H9 (cell line): Measurements from ENCODE around the gene ASPHD1. TPM values are rescaled to one million over a fixed set of nuclear protein-coding genes. Genes with fewer than 3 reads are reported as not detected.

ENCODE experiments used
- DNase-seq: peaks from one replicate; pipeline ENCODE4 v3.0.0-alpha.2; 2017
- H2AFZ ChIP-seq: one replicate; pipeline ENCODE4 v1.6.1; 2013; ENCODE audit warnings: mild to moderate bottlenecking, low read length, control low read depth, moderate library complexity
- H2AK5ac ChIP-seq: 2 replicates; pipeline ENCODE4 v1.6.1; 2013; ENCODE audit warnings: low read length, control low read depth, mixed read lengths; ENCODE audit not compliant: insufficient read length
- H2BK120ac ChIP-seq: one replicate; pipeline ENCODE4 v1.6.1; 2013; ENCODE audit warnings: low read depth, mild to moderate bottlenecking, low read length, control low read depth, inconsistent platforms; ENCODE audit not compliant: poor library complexity, severe bottlenecking
- H2BK12ac ChIP-seq: 2 replicates; pipeline ENCODE4 v1.6.1; 2013; ENCODE audit warnings: low read length, control low read depth, mixed read lengths, low read depth; ENCODE audit not compliant: insufficient read length
- H2BK15ac ChIP-seq: 2 replicates; pipeline ENCODE4 v1.6.1; 2013; ENCODE audit warnings: low read depth, low read length, control low read depth
- H2BK20ac ChIP-seq: one replicate; pipeline ENCODE4 v1.6.1; 2013; ENCODE audit warnings: low read depth, mild to moderate bottlenecking, low read length, control low read depth, inconsistent platforms; ENCODE audit not compliant: poor library complexity, severe bottlenecking
- H2BK5ac ChIP-seq: 2 replicates; pipeline ENCODE4 v1.6.1; 2013; ENCODE audit warnings: low read length, control low read depth, mixed read lengths; ENCODE audit not compliant: insufficient read length
- H3K14ac ChIP-seq: 2 replicates; pipeline ENCODE4 v1.6.1; 2013; ENCODE audit warnings: low read length, control low read depth; ENCODE audit not compliant: insufficient read depth
- H3K18ac ChIP-seq: 2 replicates; pipeline ENCODE4 v1.6.1; 2013; ENCODE audit warnings: low read depth, mild to moderate bottlenecking, mixed read lengths, low read length, control low read depth; ENCODE audit not compliant: insufficient read length
- H3K23ac ChIP-seq: 2 replicates; pipeline ENCODE4 v1.6.1; 2013; ENCODE audit warnings: low read length, control low read depth, mixed read lengths, low read depth; ENCODE audit not compliant: insufficient read length
- H3K23me2 ChIP-seq: 2 replicates; pipeline ENCODE4 v1.6.1; 2013; ENCODE audit warnings: low read depth, mild to moderate bottlenecking, mixed read lengths, low read length, control low read depth; ENCODE audit not compliant: insufficient read length, poor library complexity, severe bottlenecking
- H3K27ac ChIP-seq: 2 replicates; pipeline ENCODE4 v1.5.1; 2013; ENCODE audit warnings: low read length, control low read depth, mixed read lengths, low read depth; ENCODE audit not compliant: insufficient read length
- H3K27me3 ChIP-seq: 2 replicates; pipeline ENCODE4 v1.6.1; 2013; ENCODE audit warnings: low read length, control low read depth, inconsistent platforms; ENCODE audit not compliant: insufficient read depth
- H3K4ac ChIP-seq: 2 replicates; pipeline ENCODE4 v1.6.1; 2013; ENCODE audit warnings: low read depth, mild to moderate bottlenecking, control low read depth, inconsistent platforms, low read length, moderate library complexity
- H3K4me1 ChIP-seq: 2 replicates; pipeline ENCODE4 v1.6.1; 2013; ENCODE audit warnings: low read length, control low read depth, inconsistent platforms; ENCODE audit not compliant: insufficient read depth
- H3K4me2 ChIP-seq: 2 replicates; pipeline ENCODE4 v1.6.1; 2013; ENCODE audit warnings: low read length, control low read depth, mixed read lengths; ENCODE audit not compliant: insufficient read length, insufficient read depth
- H3K56ac ChIP-seq: 2 replicates; pipeline ENCODE4 v1.6.1; 2013; ENCODE audit warnings: low read depth, mild to moderate bottlenecking, mixed read lengths, low read length, control low read depth; ENCODE audit not compliant: insufficient read length
- H3K79me1 ChIP-seq: 2 replicates; pipeline ENCODE4 v1.6.1; 2013; ENCODE audit warnings: low read depth, mild to moderate bottlenecking, moderate library complexity, low read length, control low read depth, inconsistent platforms; ENCODE audit not compliant: insufficient read depth, poor library complexity, severe bottlenecking
- H3K79me2 ChIP-seq: 2 replicates; pipeline ENCODE4 v1.6.1; 2013; ENCODE audit warnings: low read length, control low read depth, inconsistent platforms; ENCODE audit not compliant: insufficient read depth
- H3K9ac ChIP-seq: 2 replicates; pipeline ENCODE4 v1.6.1; 2013; ENCODE audit warnings: low read length, control low read depth, mixed read lengths; ENCODE audit not compliant: insufficient read length; ENCODE audit errors: extremely low read depth
- H3K9me3 ChIP-seq: one replicate; pipeline ENCODE4 v1.6.1; 2013; ENCODE audit warnings: low read depth, low read length, inconsistent platforms; ENCODE audit not compliant: control insufficient read depth
- H3T11ph ChIP-seq: one replicate; pipeline ENCODE4 v1.6.1; 2013; ENCODE audit warnings: mild to moderate bottlenecking, low read length, control low read depth, inconsistent platforms
- H4K20me1 ChIP-seq: one replicate; pipeline ENCODE4 v1.6.1; 2013; ENCODE audit not compliant: control insufficient read depth, insufficient read length, insufficient read depth
- H4K5ac ChIP-seq: 2 replicates; pipeline ENCODE4 v1.6.1; 2013; ENCODE audit warnings: low read depth, mild to moderate bottlenecking, mixed read lengths, low read length, control low read depth; ENCODE audit not compliant: insufficient read length
- H4K8ac ChIP-seq: replicated peaks from 2 replicates; pipeline ENCODE4 v1.6.1; 2013; ENCODE audit warnings: low read length, control low read depth, mixed read lengths, low read depth; ENCODE audit not compliant: insufficient read length
- H4K91ac ChIP-seq: 2 replicates; pipeline ENCODE4 v1.6.1; 2013; ENCODE audit warnings: low read depth, mild to moderate bottlenecking, moderate library complexity, mixed read lengths, low read length, control low read depth; ENCODE audit not compliant: insufficient read length
- H3K27ac Mint-ChIP-seq, 3 experiments: 2 replicates in 2 of 3; 3 replicates in 1 of 3; pipeline ENCODE4 v1.8.0; 2020 to 2021; ENCODE audit warnings: mixed read lengths in 3 of 3, mild to moderate bottlenecking in 1 of 3, moderate library complexity in 1 of 3
- H3K27me3 Mint-ChIP-seq: 2 replicates; pipeline ENCODE4 v1.8.0; 2021; ENCODE audit warnings: low read depth, mild to moderate bottlenecking, moderate library complexity, mixed read lengths
- H3K36me3 Mint-ChIP-seq, 3 experiments: 2 replicates in 2 of 3; 3 replicates in 1 of 3; pipeline ENCODE4 v1.8.0; 2020 to 2021; ENCODE audit warnings: low read depth in 3 of 3, mixed read lengths in 3 of 3; ENCODE audit not compliant: insufficient read depth in 1 of 3
- H3K4me1 Mint-ChIP-seq, 2 experiments: 2 replicates each; pipeline ENCODE4 v1.8.0; 2020; ENCODE audit warnings: mixed read lengths in 2 of 2
- H3K4me3 Mint-ChIP-seq, 2 experiments: 2 replicates in 1 of 2; 3 replicates in 1 of 2; pipeline ENCODE4 v1.8.0; 2020 to 2021; ENCODE audit warnings: mild to moderate bottlenecking in 2 of 2, mixed read lengths in 2 of 2, moderate library complexity in 1 of 2
- H3K9me3 Mint-ChIP-seq, 2 experiments: 2 replicates in 1 of 2; 3 replicates in 1 of 2; pipeline ENCODE4 v1.8.0; 2020; ENCODE audit warnings: mild to moderate bottlenecking in 2 of 2, mixed read lengths in 2 of 2, moderate library complexity in 1 of 2
- CTCF ChIP-seq: fragments of 200-600 bp; sonication (generic); conservative IDR thresholded peaks from 3 replicates; pipeline ENCODE4 v1.8.0; 2021; ENCODE audit warnings: antibody characterized with exemption, mild to moderate bottlenecking
- WGBS: extraction: QIAGEN DNeasy Blood & Tissue Kit; methylation state at CpG from one replicate; pipeline ENCODE4 v1.1.7; 2013; ENCODE audit warnings: missing lambda C conversion rate, low lambda C conversion rate, mixed read lengths; ENCODE audit not compliant: insufficient read length; ENCODE audit errors: extremely low coverage; 5-methylcytosine and 5-hydroxymethylcytosine counted together
- total RNA-seq: library from RNA; stranded (reverse); gene quantifications from 2 replicates; pipeline ENCODE4 v1.2.1, GENCODE V29; 2021

ASPHD1 gene
- total RNA-seq, 1 experiment from 2014 or later = 16.7 TPM

GRCh38 chr16:29864205-29864604 is 36.1 kb upstream of the ASPHD1 start:
- Histone ChIP-seq H3K23ac (no peak overlapping the region), H3K27me3 (no peaks in the 10 kb centered on the region), H3T11ph (no peak overlapping the region), H2BK120ac (no peak overlapping the region), H3K14ac (no peak overlapping the region; the same call in 1 of the 2 replicates), H3K4me1 (no peaks in the 10 kb centered on the region; the same call in 1 of the 2 replicates), H2BK5ac (no peak overlapping the region), H3K27ac (no peak overlapping the region), H3K9me3 (no peaks in the 10 kb centered on the region), H2BK15ac (no peak overlapping the region), H2BK20ac (no peak overlapping the region), H3K9ac (no peak overlapping the region), H4K91ac (no peak overlapping the region), H3K18ac (no peak overlapping the region), H2AK5ac (no peak overlapping the region), H2BK12ac (no peak overlapping the region), H3K79me2 (no peaks in the 10 kb centered on the region), H3K4ac (no peak overlapping the region), H3K56ac (no peak overlapping the region), H4K5ac (no peak overlapping the region), H3K4me2 (no peak overlapping the region), H4K20me1 (no peaks in the 10 kb centered on the region), H4K8ac (no peak overlapping the region), H3K23me2 (peaks cover 9% of the 10 kb centered on the region), H2AFZ (no peak overlapping the region), H3K79me1 (peaks cover 8% of the 10 kb centered on the region)
- no peak overlapping the region for H3K27ac Mint-ChIP-seq
- H3K27me3 Mint-ChIP-seq = peaks cover 2% of the 10 kb centered on the region
- H3K36me3 Mint-ChIP-seq = peaks cover 13 to 21% (median 19%) of the 10 kb centered on the region in 3 experiments; a peak in 6 of 7 replicates
- no CpG with 5 or more reads among the region's 9 CpGs for WGBS
- peaks cover 9 to 12% of the 10 kb centered on the region in 2 experiments for H3K4me1 Mint-ChIP-seq
- TF ChIP-seq CTCF = no peak
- DNase-seq = no peak
- H3K4me3 Mint-ChIP-seq = peak overlapping the region in 1 of 2 experiments; percentile 35; a peak in 2 of 5 replicates
- no peaks in the 10 kb centered on the region for H3K9me3 Mint-ChIP-seq
